ENCODE measurements around the gene LMAN2.

Gene LMAN2

DNA sequence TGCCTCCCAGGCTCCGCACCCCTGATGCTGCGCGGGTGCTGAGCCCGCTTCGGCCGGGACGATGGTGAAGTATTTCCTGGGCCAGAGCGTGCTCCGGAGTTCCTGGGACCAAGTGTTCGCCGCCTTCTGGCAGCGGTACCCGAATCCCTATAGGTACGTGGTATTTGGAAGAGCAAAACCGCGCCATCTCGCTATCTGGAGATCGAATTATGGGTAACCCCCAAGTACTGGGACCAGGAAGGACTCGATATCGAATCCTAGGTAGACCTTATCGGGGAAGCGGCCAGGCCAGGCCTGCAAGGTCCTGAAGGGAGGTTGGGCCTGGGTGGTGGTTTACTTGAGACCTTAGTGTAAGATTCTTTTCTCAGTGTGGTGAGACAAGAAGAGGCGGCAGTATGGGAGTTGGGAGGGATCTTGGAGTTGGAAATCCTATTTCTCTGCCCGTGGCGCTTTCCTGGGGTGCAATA lies 47.5 kb downstream of the LMAN2 start:
- DNase-seq: no peak

DNA sequence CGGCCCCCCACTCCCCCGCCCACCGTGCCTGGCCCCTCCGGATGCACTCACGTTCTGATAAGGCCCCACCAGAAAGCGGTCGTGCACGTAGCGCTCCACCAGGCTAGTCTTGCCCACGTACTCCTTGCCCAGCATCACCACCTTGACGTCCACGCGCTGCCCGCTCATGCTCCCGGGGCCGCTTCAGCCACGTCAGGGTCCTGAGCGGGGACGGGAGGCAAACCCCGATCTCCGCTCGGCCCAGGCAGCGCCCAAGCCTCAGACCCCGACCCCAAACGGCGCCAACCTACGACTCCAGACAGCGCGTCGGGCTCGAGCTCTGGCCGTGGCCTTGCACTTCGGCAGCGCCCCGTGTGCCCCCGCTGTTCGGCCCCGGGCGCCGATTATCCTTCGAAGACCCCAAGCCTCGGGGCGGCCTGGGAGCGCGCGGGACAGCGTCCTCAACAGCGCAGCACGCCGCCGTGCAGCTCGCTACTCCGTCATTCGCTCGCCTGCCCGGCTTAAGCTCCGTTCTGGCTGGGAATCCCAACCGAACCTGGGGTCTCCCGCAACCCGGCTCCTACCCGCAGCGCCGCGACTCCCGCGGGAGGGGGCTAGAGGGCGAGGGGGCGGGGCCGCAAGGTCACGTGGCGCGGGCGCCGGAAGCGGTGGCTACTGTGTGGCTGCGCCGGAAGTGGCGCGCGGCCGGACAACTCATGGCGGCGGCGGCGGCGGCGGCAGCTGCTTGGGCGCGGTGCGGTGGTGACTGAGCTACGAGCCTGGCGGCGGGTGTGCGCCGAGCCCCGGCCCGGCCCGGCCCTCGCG lies 48.1 kb downstream of the LMAN2 start, which contains the start of the genes PRELID1 and RAB24:
Gene PRELID1 (plus strand): TSS at position 679 of the 804 bp plus-strand sequence. CDS start 187 bp downstream, outside the sequence.
Gene RAB24 (minus strand): TSS at position 599 of the 804 bp plus-strand sequence. CDS start 431 bp downstream, at position 168.
- DNase-seq: peak; percentile 91

DNA sequence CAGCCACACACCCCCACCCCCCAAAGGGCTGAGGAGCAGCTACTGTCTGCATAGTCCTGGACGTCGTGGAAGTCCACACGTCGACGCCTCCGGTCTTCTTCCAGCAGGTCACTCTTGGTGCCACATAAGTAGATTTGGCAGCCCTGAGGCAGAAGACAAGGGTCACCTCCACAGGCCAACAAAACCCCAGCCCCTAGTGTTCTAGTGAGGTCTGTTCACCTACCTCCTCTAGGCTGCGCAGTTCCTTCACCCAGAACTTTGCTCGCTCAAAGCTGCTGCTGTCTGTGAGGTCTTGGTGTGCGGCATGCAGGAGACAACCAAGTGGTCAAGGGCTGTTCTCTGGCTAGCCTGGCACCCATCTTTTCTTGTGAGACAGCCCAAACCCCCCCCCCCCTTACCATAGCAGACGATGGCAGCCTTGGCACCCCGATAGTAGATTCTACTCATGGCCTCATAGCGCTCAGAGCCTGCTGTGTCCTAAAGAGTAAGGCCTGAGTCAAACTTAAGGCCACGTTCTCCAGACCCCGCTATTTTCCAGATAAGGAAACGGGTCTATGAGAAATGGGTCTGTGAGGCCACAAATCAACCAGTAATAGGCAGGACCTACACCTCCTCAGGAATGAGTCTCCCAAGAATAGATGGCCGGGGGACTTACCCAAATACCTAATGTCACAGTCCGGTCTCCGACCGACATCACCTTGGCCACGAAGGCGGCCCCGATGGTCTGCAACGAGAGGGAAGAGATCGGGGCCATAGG lies 48.9 kb downstream of the LMAN2 start:
- no peak for DNase-seq

DNA sequence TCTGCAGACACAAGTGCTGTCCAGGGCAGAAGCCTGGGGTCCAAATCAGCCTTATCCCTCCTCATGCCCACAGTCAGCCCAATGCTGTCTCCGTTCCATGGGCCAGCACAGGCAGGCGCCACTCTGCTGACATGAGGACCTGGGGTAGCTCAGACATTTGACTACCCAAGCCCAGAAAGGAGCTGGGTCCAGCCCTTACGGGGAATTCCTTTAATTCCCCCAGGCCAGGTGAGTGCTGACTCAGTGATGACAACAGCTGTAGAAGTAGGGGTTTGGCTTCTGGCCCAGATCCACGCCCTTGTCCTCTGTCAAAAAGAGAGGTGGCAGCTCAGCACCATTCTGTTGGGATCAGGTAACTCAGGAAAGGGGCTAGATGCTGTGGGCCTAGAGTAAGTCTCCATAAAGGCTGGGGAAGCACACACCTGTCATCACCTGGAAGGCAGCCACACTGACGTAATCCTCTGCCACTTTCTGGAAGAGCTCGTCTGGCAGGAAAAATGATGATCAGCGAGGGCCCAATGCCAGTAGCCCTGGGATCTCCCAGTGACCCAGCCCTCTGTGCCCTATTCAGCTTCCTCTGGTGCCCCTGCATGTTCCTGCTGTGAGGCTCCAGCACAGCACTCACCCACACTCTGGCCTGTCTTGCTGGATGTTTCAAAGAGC lies 49.8 kb downstream of the LMAN2 start:
- no peak for DNase-seq

DNA sequence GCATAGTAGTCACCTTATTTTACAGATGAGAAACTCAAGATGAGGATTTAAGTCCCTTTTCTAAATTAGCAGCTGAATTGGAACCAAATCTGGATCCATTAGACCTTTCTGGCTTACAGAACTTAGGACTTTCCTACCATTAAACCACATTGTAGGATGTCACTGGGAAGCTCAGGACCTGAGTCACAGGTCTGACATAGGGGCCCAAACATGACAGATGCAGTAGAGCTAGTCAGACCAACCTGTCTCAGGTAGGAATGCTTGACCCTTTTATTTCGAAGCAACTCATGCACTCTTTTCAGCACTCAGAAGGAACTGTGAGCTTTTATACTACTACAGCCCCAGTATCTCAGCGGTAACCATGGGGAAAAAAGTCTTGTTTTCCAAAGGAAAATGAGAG lies 50.5 kb downstream of the LMAN2 start:
- DNase-seq: no peak

DNA sequence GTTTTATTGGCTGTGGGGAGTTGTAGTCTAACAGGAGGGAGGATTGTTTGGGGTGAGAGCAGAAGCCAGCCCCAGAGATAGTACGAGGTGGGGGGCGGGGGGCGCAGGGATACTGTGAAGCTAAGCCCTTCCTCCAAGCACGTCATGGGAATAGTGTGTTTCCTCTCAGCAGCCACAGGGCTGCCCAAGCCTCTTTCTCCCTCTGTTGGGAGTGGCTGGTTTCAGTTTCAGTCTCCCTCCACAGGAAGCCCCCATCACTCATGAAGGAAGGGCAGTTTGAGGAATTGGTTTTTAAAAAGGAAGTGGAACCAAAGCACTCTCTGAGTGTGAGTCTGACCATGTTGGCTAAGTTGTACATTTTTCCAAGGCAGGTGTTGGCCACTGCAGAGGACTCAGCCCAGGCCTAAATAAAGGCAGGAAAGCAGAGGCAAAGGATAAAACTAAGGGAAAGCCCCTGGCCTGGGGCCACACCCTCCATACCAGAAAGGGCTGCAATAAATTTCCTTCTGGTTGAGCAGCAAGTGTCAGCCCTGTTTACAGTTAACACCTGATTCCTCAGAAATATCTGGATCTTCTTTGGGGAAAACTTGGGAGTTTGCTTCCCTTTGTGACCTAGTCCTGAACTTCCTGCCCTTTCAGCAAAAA lies 51.1 kb downstream of the LMAN2 start:
- DNase-seq: peak; percentile 31

DNA sequence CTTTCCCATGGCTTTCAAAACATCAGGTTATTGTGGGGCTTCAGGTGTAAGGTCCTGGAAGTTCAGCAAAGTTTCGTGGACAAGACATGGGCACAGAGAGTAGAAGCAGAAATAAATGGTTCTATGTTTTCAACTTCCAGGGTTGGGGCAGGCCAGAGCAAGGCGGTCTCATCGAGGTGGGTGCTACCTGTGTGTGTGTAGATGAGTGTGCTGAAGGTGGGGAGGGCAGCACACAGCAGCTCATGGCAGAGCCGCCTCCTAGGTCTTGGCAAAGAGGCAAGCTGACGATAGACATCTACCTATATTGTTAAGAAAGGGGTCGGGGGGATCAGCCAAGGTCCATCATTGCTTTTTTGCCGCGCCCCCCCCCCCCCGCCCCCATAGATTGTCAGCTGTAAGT lies 51.8 kb downstream of the LMAN2 start:
- DNase-seq: no peak

DNA sequence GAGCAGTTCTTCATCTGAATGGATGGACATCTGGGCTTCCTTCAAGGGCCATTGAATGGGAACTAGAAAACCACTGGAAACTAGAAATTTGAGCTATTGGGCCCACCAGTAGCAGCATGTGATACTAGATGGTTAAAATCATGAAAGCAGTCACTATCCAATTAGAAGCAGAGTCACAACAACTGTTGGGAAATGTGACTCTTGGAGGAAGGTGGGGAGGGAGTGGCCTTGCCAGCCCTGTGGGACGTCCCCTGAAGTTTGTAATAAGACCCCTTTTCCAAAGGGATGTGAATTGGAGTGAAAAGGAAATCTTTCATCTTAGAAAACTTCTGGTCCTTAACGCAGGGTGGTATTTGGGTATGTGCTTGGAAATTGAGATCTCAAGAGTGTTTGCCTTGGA lies 53.5 kb downstream of the LMAN2 start:
- DNase-seq: no peak

DNA sequence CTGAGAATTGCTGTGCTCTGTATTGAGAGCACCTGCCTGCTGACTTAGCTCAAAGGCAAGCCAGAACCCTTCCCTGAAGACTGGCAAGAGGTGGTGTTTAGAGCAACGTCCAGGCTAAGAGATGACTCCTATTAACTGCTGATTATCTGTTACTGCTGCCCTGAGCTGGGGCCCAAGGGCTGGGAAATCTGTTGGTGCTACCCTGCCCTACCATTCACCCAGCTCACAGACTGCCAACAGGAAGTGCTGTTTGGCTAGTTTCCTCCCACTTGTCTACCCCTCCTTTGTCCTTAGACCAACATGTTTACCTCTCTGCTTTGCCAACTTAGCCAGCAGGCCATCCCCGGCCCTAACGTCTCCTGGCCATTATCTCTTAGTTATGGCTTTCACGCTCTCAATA lies 54.9 kb downstream of the LMAN2 start:
- DNase-seq: no peak

DNA sequence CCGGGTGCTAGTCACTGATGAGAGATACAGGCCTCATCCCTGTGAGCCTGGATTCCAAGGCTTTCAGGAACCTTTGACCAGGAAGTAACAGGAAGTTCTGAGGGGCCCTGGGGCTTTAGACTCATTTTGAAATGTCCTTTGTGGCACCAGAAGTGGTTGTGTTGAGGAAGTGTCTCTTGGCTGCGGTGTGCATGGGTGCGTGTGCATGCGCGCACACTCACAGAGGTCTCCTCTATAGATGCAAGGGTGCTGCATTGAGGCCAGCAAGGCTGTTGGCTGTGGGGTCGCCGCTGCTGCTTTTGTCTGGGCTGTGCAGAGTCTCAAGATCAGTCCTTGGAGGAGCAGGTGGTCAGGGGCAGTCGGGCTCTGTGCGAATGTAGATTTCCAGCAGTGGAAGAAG lies 55.5 kb downstream of the LMAN2 start:
- no peak for DNase-seq

DNA sequence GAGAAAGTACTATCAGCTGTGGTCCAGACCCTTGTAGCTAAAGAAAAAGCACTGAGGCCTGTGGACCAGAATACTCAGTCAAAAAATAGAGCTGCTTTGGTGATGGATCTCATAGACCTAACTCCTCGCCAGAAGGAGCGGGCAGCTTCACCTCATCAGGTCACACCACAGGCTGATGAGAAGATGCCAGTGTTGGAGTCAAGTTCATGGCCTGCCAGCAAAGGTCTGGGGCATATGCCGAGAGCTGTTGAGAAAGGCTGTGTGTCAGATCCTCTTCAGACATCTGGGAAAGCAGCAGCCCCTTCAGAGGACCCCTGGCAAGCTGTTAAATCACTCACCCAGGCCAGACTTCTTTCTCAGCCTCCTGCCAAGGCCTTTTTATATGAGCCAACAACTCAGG lies 56.8 kb downstream of the LMAN2 start:
- no peak for DNase-seq

DNA sequence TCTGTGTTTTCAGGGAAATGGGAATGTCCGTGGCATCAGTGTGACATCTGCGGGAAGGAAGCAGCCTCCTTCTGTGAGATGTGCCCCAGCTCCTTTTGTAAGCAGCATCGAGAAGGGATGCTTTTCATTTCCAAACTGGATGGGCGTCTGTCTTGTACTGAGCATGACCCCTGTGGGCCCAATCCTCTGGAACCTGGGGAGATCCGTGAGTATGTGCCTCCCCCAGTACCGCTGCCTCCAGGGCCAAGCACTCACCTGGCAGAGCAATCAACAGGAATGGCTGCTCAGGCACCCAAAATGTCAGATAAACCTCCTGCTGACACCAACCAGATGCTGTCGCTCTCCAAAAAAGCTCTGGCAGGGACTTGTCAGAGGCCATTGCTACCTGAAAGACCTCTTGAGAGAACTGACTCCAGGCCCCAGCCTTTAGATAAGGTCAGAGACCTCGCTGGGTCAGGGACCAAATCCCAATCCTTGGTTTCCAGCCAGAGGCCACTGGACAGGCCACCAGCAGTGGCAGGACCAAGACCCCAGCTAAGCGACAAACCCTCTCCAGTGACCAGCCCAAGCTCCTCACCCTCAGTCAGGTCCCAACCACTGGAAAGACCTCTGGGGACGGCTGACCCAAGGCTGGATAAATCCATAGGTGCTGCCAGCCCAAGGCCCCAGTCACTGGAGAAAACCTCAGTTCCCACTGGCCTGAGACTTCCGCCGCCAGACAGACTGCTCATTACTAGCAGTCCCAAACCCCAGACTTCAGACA lies 57.5 kb downstream of the LMAN2 start:
- no peak for DNase-seq

DNA sequence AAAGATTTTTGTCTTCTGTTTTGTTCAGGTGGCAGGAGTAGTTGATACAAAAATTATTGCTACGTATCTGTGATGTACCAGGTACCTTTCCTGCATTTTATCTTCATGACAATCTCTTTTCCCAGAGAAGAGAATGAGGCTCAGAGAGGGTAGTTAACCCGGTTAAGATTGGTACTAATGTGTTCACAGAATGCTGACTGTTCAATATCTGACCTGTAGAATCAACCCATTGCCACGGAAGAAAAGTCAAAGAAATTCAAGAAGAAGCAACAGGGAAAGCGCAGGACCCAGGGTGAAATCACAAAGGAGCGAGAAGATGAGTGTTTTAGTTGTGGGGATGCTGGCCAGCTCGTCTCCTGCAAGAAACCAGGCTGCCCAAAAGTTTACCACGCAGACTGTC lies 59.7 kb downstream of the LMAN2 start:
- DNase-seq: no peak

DNA sequence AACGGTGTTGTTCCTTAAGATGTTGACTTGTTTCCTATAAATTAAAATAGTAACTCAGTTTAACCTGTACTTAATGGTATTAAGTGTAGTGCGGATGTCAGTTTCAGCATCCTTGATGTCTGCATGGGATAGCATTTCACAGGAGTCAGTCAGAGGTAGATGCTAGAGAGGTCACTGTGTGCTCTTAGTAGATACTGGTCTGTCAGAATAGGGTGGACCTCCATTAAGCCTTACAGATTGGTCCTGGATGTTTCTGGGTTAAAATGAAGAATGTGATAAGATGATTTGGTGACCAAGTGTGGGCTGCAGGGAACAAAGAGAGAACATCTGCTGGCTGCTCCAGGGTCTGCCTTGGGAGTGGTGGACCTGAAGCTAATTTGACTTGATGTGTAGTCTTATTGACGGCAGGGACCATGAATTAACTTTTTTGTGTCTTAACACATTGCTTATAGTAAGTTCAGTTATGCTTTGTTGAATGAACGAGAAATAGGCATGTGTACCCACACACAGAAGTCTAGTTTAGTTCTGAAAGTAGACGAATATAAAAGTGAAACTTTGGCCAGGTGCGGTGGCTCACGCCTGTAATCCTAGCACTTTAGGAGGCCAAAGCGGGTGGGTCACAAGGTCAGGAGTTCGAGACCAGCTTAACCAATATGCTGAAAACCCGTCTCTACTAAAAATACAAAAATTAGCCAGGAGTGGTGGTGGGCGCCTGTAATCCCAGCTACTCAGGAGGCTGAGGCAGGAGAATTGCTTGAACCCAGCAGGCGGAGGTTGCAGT lies 60.5 kb downstream of the LMAN2 start:
- no peak for DNase-seq

DNA sequence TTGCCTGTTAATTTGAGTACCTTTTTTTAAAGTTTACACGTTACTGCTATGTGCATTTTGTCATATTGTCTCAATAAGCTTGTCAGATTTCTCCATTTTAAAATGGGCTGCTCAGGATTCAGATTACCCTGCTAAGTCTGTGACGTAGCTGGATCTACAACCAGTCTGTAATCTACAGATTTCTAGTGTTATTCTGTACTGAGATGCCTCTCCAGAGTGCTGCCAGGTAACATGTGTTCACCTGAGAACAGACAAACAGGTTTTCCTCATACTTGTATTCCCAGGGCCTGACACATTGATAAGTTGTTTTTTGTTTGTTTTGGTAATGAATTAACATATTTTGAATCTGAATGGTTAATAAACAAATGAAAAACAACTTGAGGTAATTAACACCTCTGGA lies 63.3 kb downstream of the LMAN2 start:
- no peak for DNase-seq
